SKM-1 treated with dmso at 0.1 percent for 144 hours (cell line): ENCODE data around the gene USO1.
"Not testable (repeated sequence)": the region's sequence is repeated elsewhere in the genome, so short reads cannot be mapped to it uniquely, and the experiment has no call there.

ENCODE experiments used
- DNase-seq: peaks from one replicate; lab custom pipeline; 2025; ENCODE audit not compliant: unreplicated experiment; lab: John Stamatoyannopoulos, UW

The USO1 gene

DNA sequence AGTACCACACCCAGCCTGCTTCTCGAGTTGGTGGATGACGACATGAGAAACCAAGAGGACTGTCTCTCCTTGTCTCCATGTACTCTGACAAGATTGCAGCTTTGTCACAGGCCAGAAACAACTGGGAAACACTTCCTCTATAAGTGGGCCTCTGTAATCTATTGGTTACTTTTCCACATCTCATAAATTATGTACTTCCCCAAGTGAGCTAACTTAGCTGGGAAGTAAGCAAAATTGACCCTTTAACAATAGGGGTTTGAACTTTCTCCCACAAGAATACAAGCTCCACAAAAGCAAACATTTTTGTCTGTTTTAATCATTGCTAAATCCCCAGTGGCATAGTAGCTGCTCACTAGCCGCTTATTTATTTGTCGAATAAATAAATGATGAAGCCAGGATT, 14.1 kb upstream of the USO1 start:
- no peak for DNase-seq

DNA sequence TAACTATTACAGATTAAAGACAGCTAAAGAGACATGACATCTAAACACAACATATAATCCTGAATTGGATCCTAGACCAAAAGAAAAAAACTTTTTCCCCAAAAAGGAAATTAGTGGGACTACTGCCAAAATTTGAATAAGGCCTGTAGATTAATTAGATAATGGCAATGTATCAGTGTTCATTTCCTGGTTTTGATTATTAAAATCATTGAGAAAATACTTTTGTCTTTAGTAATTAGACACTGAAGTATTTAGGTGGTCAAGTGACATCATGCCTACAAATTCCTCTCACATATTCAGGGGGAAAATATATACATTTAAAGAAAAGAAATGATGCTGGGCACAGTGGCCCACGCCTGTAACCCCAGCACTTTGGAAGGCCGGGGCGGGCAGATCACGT, 10.4 kb upstream of the USO1 start:
- no peak for DNase-seq

- DNase-seq, result no peak
These were observed 9.7 kb upstream of the USO1 start for GRCh38 chr4:75714704-75715103.

GRCh38 chr4:75715105-75715799, 9.1 kb upstream of the USO1 start:
- no peak for DNase-seq

- not testable (repeated sequence) for DNase-seq
These were observed 8.3 kb upstream of the USO1 start for GRCh38 chr4:75716054-75716453.

GRCh38 chr4:75717408-75717807, 7.0 kb upstream of the USO1 start:
- no peak for DNase-seq

DNA sequence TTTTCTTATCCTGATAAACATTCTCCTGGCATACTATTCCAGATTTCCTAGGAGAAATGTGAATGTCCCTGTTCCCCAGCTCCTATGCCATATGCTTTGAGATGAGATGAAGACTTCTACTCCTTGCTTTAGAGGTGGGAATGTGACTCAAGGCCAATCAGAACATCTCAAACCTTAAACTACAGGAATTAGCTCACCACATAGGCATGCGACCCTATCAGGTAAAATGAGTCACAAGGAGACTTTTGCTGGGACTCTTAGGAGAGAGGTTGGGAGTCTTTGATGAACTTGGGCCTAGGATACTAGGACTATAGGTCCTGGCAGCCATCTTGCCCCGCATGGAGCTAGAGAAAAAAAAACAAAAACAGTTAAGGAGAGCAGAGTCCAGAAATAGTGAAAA, 5.8 kb upstream of the USO1 start:
- DNase-seq, result no peak

DNA sequence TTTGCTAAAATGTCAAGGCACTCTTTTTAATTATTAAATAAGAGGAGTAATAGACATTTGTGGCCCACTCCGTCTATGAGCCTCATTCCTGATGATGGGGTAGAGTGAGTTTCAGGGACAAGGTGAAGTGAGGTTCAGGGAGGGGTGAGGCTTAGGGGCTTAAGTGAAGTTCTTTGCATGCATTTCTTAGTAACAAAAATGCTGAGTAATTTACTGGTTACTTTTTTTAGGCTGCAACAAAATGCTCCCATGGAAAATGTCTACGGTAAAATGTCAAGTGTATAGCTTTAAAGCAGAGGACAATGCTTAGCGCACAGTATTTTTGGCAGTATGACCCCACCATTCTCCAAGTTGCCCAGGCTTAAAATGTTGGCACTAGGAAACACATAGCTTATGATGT, 2.0 kb upstream of the USO1 start:
- DNase-seq, result no peak

GRCh38 chr4:75723163-75724065, 963 bp upstream of the USO1 start:
- DNase-seq, result no peak

DNA sequence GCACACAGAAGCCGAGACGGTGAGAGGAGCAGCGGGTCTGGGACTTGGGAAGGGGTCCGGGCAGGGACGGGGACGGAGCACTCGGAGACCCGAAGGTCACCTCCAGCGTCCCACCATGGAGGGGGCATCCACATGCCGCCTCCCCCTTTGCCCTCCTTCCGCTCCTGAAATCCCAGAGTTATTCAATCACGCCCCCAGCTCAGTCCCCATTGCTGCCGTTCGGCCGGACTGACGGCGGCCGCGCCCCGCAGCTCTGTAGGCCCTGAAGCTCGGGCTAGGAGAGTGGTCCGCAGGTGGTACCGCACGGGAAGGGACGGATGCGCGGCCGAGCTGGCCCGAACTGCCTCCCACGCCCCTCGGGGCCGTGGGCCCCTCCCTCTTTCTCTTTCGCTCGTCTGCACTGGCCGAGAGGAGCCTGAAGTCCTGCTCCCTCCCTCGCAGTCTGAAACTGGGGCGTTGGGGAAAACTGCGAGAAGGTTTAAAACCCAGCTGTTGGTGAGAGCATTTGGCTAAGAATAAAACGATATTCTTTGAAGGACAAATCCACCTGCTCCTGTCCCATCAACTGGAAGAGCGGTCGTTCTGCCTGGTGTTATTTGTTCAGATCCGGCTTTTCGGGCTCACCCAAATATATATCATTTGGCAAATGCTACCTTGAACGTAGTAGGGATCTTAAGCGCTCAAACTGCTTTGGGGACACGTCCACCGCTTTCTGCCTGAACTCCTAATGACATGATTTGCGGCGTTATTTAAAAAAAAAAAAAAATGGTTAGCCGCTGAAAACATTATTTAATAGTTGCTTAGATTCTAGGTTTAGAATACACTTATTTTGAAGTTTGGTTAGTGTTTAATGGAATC, 719 bp downstream of the USO1 start:
- DNase-seq, result peak; percentile 33

GRCh38 chr4:75725942-75726538, 1.7 kb downstream of the USO1 start:
- DNase-seq, result not testable (repeated sequence)

DNA sequence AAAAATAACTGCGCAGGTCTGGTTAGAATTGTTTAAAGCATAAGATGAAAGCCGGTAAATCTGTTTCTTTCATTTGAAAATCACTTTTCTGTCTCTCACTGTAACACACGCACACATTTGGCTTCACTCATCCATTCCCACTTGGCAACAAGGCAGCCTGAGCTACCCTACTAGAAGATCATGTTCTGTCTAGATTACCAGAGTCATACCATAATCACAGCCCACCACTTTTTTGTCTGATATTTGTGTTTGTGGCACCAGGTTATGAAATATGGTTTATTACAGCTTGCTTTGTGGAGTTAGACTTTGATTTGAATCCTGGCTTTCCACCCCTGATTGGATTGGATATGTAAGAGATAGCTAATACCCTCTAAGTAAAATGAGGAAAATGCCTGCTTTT, 2.2 kb downstream of the USO1 start:
- DNase-seq, result no peak

- DNase-seq, result no peak
These were observed 2.7 kb downstream of the USO1 start for GRCh38 chr4:75727073-75727472.

- no peak for DNase-seq
These were observed 5.5 kb downstream of the USO1 start for GRCh38 chr4:75729836-75730235.

DNA sequence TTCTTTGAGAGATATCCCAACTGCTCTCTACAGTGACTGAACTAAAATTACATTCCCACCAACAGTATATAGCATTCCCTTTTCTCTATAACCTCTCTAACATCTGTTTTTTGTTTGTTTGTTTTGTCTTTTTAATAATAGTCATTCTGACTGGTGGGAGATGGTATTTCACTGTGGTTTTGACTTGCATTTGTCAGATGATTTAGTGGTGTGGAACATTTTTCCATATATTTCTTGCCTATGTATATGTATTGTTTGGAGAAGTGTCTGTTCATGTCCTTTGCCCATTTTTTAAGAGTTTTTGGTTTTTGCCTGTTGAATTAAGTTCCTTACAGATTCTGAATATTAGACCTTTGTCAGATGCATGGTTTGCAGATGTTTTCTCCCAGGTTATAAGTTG, 9.0 kb downstream of the USO1 start:
- no peak for DNase-seq

GRCh38 chr4:75735525-75735924, 11.1 kb downstream of the USO1 start:
- no peak for DNase-seq

DNA sequence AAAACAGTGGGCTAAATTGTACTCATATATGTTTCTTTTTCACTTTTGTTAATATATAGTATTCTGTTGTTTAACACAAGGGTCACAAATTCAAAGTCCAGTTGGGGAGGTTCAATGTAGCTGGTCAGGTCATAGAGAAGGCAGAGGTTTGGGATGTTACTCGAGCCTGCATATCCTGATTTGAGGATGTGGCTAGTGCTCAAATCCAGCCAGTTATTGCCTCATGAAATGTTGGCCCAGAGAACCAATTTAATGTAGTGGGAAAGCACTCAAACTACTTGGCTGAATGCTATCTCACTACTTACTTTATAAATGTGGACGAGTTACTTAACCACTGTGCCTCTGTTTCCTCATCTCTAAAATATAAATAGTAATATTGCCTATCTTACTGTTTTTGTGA, 12.5 kb downstream of the USO1 start:
- DNase-seq, result no peak

DNA sequence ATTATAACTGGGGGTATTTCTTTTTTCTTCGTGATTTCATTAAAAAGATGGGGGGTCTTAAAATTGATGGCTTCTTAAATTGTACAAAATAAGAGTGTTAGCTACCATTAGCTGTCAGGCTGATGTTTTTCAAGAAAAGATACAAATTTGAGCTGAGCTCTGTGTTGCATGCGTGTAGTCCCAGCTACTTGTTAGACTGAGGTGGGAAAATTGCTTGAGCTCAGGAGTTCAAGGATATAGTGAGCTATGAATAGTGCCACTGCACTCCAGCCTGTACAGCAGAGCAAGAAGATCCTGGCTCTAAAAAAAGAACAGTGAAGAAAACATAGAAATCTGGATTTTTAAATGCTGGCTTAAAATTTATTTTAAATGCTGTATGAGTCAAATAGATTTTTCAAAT, 13.0 kb downstream of the USO1 start:
- DNase-seq, result no peak

DNA sequence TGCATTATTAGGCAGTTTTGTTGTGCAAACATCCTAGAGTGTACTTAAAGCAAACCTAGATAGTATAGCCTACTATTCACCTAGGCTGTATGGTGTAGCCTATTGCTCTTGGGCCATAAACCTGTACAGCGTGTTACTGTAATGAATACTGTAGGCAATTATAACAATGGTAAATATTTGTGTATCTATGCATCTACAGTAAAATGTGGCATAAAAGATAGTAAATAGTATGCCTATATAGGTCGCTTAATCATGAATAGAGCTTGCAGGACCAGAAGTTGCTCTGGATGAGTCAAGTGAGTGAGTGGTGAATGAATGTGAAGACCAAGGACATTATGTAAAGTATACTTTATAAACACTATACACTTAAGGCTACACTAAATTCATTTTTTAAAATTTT, 16.6 kb downstream of the USO1 start:
- no peak for DNase-seq

DNA sequence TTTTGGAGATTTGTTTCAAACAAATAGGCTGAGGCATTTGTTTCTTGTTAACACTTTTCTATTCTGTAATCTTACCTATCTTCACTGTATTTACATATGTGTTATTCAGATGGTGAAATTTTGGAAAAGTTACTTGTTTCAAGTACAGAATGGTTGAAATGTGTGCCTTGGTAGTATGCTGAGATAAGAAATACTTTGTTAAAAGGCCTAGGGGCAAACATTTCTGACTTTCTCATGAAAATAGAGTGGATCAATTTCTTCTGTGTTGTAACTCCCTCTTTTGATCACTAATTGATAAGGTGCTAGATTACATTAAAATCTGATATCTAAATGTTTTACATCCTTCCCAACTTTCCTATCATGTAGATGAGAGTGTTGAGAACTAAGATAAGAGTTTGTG, 18.1 kb downstream of the USO1 start:
- DNase-seq, result no peak

DNA sequence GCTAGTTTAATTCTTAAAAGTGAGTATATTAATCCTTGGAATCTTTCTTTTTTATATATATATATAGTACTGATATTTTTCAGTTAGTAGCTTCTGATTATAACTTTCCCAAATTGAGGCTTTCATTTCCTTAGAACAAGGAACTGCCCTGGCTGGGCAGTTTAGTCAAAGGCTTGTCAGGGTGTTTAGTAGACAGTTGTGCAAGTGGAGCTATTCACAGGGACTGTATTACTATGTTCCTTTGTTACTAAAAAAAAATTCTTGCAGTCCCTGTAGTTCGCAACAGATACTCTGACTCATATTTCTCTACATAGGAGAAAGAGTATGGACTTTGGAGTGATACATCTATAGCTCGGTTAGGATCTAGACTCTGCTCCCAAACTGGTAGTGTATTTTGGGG, 20.8 kb downstream of the USO1 start:
- peak; percentile 84 for DNase-seq
